ENCODE measurements around the gene TSKU. TPM values are rescaled to one million over a fixed set of nuclear protein-coding genes. Genes with fewer than 3 reads are reported as not detected.

Gene TSKU
- polyA plus RNA-seq, 3 donors: not detected

DNA sequence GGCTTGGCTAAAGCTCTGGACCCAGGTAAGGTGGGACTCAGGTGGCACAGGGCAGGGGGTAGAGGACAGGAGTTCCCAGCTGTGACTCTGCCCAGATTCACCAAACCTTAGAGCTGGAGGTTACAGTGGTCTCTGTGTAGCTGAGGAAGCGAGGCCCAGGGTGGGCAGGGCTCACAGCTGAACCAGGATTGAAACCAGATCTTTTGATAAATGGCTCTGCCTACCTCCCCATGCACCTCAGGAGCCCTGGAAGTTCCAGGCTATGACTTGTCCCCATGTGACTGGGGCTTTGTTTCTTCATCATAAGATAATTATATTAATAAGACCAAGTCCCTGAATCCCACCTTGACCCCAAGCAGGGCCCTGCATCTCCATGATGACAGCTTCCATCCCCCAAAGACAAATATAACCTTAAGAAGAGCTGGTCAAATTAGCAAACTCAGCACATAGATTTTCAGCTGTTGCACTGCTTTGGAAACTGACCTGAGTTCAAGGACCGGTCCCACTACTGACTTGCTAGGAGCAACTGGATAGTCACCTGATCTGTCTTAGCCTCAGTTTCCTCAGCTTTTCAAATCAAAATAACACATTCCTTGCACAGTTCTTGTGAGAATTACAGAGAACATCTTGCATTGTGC is 21.3 kb upstream of the TSKU start:
- TF ChIP-seq, protein P1, sequence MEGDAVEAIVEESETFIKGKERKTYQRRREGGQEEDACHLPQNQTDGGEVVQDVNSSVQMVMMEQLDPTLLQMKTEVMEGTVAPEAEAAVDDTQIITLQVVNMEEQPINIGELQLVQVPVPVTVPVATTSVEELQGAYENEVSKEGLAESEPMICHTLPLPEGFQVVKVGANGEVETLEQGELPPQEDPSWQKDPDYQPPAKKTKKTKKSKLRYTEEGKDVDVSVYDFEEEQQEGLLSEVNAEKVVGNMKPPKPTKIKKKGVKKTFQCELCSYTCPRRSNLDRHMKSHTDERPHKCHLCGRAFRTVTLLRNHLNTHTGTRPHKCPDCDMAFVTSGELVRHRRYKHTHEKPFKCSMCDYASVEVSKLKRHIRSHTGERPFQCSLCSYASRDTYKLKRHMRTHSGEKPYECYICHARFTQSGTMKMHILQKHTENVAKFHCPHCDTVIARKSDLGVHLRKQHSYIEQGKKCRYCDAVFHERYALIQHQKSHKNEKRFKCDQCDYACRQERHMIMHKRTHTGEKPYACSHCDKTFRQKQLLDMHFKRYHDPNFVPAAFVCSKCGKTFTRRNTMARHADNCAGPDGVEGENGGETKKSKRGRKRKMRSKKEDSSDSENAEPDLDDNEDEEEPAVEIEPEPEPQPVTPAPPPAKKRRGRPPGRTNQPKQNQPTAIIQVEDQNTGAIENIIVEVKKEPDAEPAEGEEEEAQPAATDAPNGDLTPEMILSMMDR (IDR thresholded peaks at IDR 0.05): no peak
- H3K27ac ChIP-seq (ENCODE audit: low read depth in 1 of 2, low read length in 2 of 2): no peak overlapping the region
- H3K27me3 ChIP-seq (ENCODE audit: control insufficient read depth in 2 of 2, insufficient read depth in 2 of 2, low read length in 2 of 2): peaks cover 0 to 14% of the 10 kb centered on the region in 2 donors
- H3K9ac ChIP-seq (ENCODE audit: insufficient read depth, low read length, poor library complexity, severe bottlenecking): no peak overlapping the region
- H3K4me3 ChIP-seq (replicated peaks in 1 of 3; ENCODE audit: low read depth in 2 of 3, low read length in 3 of 3): no peak overlapping the region
- H3K79me2 ChIP-seq (ENCODE audit: insufficient read depth, low read length): no peaks in the 10 kb centered on the region
- Mint-ChIP-seq H3K4me1 (peaks cover 7% of the 10 kb centered on the region), H3K4me3 (no peak overlapping the region), H3K27me3 (ENCODE audit: low read depth in 3 of 3) (peaks cover 33 to 42% (median 35%) of the 10 kb centered on the region in 3 donors), H3K9me3 (no peaks in the 10 kb centered on the region), H3K27ac (peak overlapping the region in 1 of 7 donors; percentile 65), H3K36me3 (peaks cover 0 to under 1% of the 10 kb centered on the region in 2 donors)
- no peak for DNase-seq
- WGBS (ENCODE audit: insufficient coverage): 96% methylated on average over 2 of the region's 2 CpGs
- H2AFZ ChIP-seq (ENCODE audit: insufficient read depth, low read depth, low read length, poor library complexity, severe bottlenecking): no peak overlapping the region
- H4K20me1 ChIP-seq (ENCODE audit: insufficient read depth, low read length): no peaks in the 10 kb centered on the region
- H3K4me1 ChIP-seq (ENCODE audit: control insufficient read depth in 1 of 2, insufficient read depth in 2 of 2, low read length in 2 of 2): no peaks in the 10 kb centered on the region
- H3K36me3 ChIP-seq (replicated peaks in 1 of 2; ENCODE audit: control insufficient read depth in 1 of 2, insufficient read depth in 2 of 2, low read length in 2 of 2): no peaks in the 10 kb centered on the region
- no peaks in the 10 kb centered on the region for H3K9me3 ChIP-seq (replicated peaks in 1 of 2; ENCODE audit: control insufficient read depth in 1 of 2, insufficient read depth in 1 of 2, low read length in 2 of 2)
- H3K4me2 ChIP-seq (replicated peaks; ENCODE audit: extremely low read depth, low read length, poor library complexity, severe bottlenecking): no peak overlapping the region
- intact Hi-C loops (cut with micrococcal nuclease): no loop called here

- Histone ChIP-seq H3K4me2 (replicated peaks; ENCODE audit: extremely low read depth, low read length, poor library complexity, severe bottlenecking) (no peak overlapping the region), H3K36me3 (replicated peaks in 1 of 2; ENCODE audit: control insufficient read depth in 1 of 2, insufficient read depth in 2 of 2, low read length in 2 of 2) (no peaks in the 10 kb centered on the region), H3K27me3 (ENCODE audit: control insufficient read depth in 2 of 2, insufficient read depth in 2 of 2, low read length in 2 of 2) (peaks cover 0 to 14% of the 10 kb centered on the region in 2 donors), H3K9me3 (replicated peaks in 1 of 2; ENCODE audit: control insufficient read depth in 1 of 2, insufficient read depth in 1 of 2, low read length in 2 of 2) (no peaks in the 10 kb centered on the region), H3K79me2 (ENCODE audit: insufficient read depth, low read length) (no peaks in the 10 kb centered on the region), H3K9ac (ENCODE audit: insufficient read depth, low read length, poor library complexity, severe bottlenecking) (no peak overlapping the region), H2AFZ (ENCODE audit: insufficient read depth, low read depth, low read length, poor library complexity, severe bottlenecking) (no peak overlapping the region), H4K20me1 (ENCODE audit: insufficient read depth, low read length) (no peaks in the 10 kb centered on the region), H3K4me1 (ENCODE audit: control insufficient read depth in 1 of 2, insufficient read depth in 2 of 2, low read length in 2 of 2) (peaks cover 2 to 5% of the 10 kb centered on the region in 2 donors), H3K4me3 (replicated peaks in 1 of 3; ENCODE audit: low read depth in 2 of 3, low read length in 3 of 3) (no peak overlapping the region), H3K27ac (ENCODE audit: low read depth in 1 of 2, low read length in 2 of 2) (no peak overlapping the region)
- H3K27ac Mint-ChIP-seq: no peak overlapping the region
- intact Hi-C loops (cut with micrococcal nuclease): no loop called here
- peaks cover 12% of the 10 kb centered on the region for H3K4me1 Mint-ChIP-seq
- no peaks in the 10 kb centered on the region for H3K9me3 Mint-ChIP-seq
- TF ChIP-seq, protein P1 (IDR thresholded peaks at IDR 0.05): no peak
- peaks cover 37 to 48% (median 40%) of the 10 kb centered on the region in 3 donors for H3K27me3 Mint-ChIP-seq (ENCODE audit: low read depth in 3 of 3)
- H3K36me3 Mint-ChIP-seq: peaks cover 0 to 6% of the 10 kb centered on the region in 2 donors
- no CpG with 5 or more reads among the region's 5 CpGs for WGBS (ENCODE audit: insufficient coverage)
- no peak for DNase-seq
- H3K4me3 Mint-ChIP-seq: no peak overlapping the region
These were observed 20.8 kb upstream of the TSKU start for GRCh38 chr11:76762356-76762752.

Measured in CD14-positive monocyte (primary cell).